HFFc6 (cell line): ENCODE data around the gene CHPT1. TPM values are rescaled to one million over a fixed set of nuclear protein-coding genes. Genes with fewer than 3 reads are reported as not detected.

ENCODE experiments used
- DNase-seq: peaks from one replicate; pipeline ENCODE4 v3.0.0-alpha.2; 2018
- H3K27ac Mint-ChIP-seq: 2 replicates; pipeline ENCODE4 v1.8.0; 2020; ENCODE audit warnings: mild to moderate bottlenecking, mixed read lengths
- H3K27me3 Mint-ChIP-seq: 2 replicates; pipeline ENCODE4 v1.8.0; 2021; ENCODE audit warnings: mild to moderate bottlenecking, moderate library complexity, mixed read lengths; ENCODE audit not compliant: insufficient read depth
- H3K36me3 Mint-ChIP-seq: 2 replicates; pipeline ENCODE4 v1.8.0; 2021; ENCODE audit warnings: low read depth, mixed read lengths
- H3K4me1 Mint-ChIP-seq: 2 replicates; pipeline ENCODE4 v1.8.0; 2020; ENCODE audit warnings: low read depth, mixed read lengths
- H3K4me3 Mint-ChIP-seq: 2 replicates; pipeline ENCODE4 v1.8.0; 2020; ENCODE audit warnings: mild to moderate bottlenecking, moderate library complexity, mixed read lengths
- H3K9me3 Mint-ChIP-seq: 2 replicates; pipeline ENCODE4 v1.8.0; 2020; ENCODE audit warnings: mild to moderate bottlenecking, mixed read lengths
- total RNA-seq, 6 experiments: library from RNA; stranded (reverse); fragmentation: NEBNext Ultra II Directional; extraction: Animal tissue kit (Norgen Biotek cat#: 25700); gene quantifications; 2 replicates in 1 of 6; 3 replicates in 5 of 6; pipeline ENCODE4 v1.2.3, GENCODE V29; 2021
- TF ChIP-seq, protein P1 (sequence below): fragments of 200-600 bp; sonication (generic); IDR thresholded peaks from 2 replicates; pipeline ENCODE4 v1.5.0; 2021; ENCODE audit warnings: antibody characterized with exemption, mild to moderate bottlenecking

CHPT1 gene
- total RNA-seq, 6 experiments from 2014 or later = 28.1 to 38.8 (median 34.5) TPM

DNA sequence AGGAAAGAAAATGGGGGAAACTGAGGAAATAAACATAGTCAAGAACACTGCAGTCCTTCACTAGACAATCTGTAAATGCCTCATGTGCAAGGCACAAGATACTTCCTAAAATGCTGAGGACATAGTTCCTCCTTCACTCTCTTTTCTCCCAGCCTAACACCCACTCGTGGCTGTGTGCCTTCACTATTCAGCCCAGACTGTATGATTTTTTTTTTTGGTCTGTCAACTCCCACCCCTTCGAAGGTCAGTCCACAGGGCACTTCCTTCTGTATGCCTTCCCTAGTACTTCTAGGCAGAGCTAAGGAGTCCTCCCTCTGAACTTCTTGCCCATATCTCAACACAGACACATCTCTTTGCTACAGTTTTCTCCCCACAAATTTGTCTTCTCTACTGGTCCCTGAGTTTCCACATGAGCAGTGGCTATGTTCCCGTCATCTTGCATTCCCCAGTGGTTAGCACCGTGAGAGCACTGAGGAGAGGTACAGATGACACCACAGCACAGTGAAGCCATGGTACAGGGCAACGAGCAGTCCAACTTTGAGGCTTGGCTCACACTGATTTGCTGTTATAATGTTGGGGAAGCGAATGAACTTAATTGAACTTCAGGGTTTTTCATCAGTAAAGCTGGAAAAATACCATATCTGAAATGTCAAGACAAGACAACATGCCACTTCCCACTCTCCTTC, 65.9 kb downstream of the CHPT1 start:
- Mint-ChIP-seq H3K4me3 (no peak overlapping the region), H3K27ac (no peak overlapping the region)
- no peak for DNase-seq

DNA sequence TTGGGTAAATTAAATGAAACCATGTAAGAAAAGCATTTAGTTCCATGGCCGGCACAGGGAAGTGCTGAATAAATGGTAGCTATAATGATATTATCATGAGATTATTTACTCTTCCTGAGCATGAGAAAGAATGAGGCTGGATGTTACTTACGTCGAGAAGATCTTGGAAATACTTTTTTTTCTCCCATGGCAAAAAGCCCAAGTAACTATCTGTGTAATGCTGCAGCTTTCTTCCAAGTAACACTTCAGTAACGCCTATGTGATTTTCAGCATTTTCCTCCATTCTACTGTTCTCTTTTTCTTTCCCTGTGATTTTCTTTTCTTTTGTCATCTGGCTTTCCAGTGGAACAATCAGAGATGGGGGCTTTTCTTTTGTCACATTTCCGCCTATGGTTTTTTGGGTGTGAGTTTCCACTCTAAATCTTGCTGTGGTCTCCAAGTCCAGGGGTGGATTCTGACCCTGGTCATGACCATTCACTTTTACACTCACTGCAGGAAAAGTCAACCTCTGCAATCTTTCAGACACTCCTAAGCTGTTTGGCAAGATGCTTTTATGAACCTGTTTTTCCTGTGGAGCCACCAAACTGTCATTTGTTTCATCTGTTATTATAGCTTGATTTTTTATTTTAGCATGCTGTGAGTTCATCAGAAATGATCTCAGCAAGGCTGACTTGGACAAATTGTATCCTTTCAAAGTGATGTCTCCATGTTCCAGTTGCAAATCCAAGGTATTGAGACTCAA, 66.8 kb downstream of the CHPT1 start:
- Mint-ChIP-seq H3K27me3 (peaks cover 2% of the 10 kb centered on the region; the same call in 1 of the 2 replicates), H3K9me3 (no peaks in the 10 kb centered on the region), H3K36me3 (no peaks in the 10 kb centered on the region), H3K4me3 (no peak overlapping the region), H3K4me1 (no peaks in the 10 kb centered on the region), H3K27ac (no peak overlapping the region)
- TF ChIP-seq, protein P1, sequence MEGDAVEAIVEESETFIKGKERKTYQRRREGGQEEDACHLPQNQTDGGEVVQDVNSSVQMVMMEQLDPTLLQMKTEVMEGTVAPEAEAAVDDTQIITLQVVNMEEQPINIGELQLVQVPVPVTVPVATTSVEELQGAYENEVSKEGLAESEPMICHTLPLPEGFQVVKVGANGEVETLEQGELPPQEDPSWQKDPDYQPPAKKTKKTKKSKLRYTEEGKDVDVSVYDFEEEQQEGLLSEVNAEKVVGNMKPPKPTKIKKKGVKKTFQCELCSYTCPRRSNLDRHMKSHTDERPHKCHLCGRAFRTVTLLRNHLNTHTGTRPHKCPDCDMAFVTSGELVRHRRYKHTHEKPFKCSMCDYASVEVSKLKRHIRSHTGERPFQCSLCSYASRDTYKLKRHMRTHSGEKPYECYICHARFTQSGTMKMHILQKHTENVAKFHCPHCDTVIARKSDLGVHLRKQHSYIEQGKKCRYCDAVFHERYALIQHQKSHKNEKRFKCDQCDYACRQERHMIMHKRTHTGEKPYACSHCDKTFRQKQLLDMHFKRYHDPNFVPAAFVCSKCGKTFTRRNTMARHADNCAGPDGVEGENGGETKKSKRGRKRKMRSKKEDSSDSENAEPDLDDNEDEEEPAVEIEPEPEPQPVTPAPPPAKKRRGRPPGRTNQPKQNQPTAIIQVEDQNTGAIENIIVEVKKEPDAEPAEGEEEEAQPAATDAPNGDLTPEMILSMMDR = no peak
- no peak for DNase-seq

More for the DNA sequence above, 65.9 kb downstream of the CHPT1 start:
- Mint-ChIP-seq H3K27me3 (peaks cover 2% of the 10 kb centered on the region; the same call in 1 of the 2 replicates), H3K9me3 (no peaks in the 10 kb centered on the region), H3K4me1 (no peaks in the 10 kb centered on the region), H3K36me3 (no peaks in the 10 kb centered on the region; the same call in 1 of the 2 replicates)
- TF ChIP-seq, protein P1 = no peak

DNA sequence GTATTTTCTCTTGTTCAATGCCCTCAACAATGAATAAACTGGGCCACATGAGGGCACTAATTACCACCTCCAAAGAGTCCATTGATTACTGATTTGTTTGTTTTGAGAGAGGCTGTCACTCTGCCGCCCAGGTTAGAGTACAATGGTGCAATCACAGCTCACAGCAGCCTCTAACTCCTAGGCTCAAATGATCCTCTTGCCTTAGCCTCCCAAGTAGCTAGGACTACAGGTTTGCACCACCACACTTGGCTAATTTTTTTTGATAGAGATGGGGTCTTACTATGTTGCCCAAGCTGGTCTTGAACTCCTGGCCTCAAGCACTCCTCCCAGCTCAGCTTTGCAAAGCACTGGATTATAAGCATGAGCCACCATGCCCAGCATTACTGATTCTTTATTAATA, 70.1 kb downstream of the CHPT1 start:
- H3K4me1 Mint-ChIP-seq = no peaks in the 10 kb centered on the region
- no peak for DNase-seq
- no peaks in the 10 kb centered on the region for H3K9me3 Mint-ChIP-seq
- H3K27me3 Mint-ChIP-seq = peaks cover 2% of the 10 kb centered on the region; the same call in 1 of the 2 replicates
- H3K36me3 Mint-ChIP-seq = no peaks in the 10 kb centered on the region
- H3K4me3 Mint-ChIP-seq = no peak overlapping the region
- TF ChIP-seq, protein P1 = no peak
- no peak overlapping the region for H3K27ac Mint-ChIP-seq

DNA sequence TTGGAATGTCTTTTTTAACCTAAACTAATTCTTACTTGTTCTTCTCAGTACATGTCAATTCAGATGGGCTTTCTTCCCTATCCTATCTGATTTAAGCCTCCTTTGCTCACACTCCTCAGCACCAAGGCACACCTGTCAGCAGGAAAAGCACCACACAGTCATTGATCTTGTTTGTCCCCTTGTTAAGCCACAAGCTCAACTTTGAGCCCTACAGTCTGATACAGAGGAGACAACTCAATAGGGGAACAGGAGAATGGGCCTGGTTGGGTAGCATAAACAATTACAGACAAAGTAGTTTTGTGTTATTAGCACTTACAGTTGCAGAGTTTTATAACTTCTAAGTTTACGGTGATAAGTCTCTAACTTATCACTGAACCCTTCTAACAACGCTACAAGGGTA, 71.3 kb downstream of the CHPT1 start:
- TF ChIP-seq, protein P1 = no peak
- peaks cover 2% of the 10 kb centered on the region for H3K4me1 Mint-ChIP-seq
- no peak overlapping the region for H3K27ac Mint-ChIP-seq
- H3K36me3 Mint-ChIP-seq = no peaks in the 10 kb centered on the region
- no peak for DNase-seq
- H3K9me3 Mint-ChIP-seq = no peaks in the 10 kb centered on the region
- H3K27me3 Mint-ChIP-seq = no peaks in the 10 kb centered on the region
- H3K4me3 Mint-ChIP-seq = no peak overlapping the region

DNA sequence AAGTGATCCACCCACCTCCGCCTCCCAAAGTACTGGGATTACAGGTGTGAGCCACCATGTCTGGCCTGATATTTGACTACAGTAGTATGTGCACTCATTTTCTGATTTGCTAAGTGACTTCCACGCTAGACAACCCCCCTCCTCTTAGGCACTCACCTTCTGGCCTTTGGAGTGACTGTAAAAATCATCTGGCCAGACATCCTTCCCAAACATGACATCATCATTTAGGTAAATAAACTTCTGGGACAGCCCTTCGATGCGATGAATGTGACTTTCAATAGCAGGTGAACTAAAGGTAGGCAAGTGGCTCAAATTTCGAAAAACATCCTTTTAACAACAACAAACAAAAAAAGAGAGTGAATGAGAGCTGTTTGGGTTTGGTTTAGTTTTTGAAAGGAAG, 72.4 kb downstream of the CHPT1 start:
- Mint-ChIP-seq H3K9me3 (no peaks in the 10 kb centered on the region), H3K27me3 (no peaks in the 10 kb centered on the region), H3K36me3 (no peaks in the 10 kb centered on the region), H3K4me3 (no peak overlapping the region), H3K4me1 (peaks cover 7% of the 10 kb centered on the region), H3K27ac (no peak overlapping the region)
- no peak for DNase-seq
- TF ChIP-seq, protein P1 = no peak
